Measurements from ENCODE around the gene PPP1R27.

PPP1R27 gene

GRCh38 chr17:81839301-81839700, 4.5 kb upstream of the PPP1R27 start:
- Histone ChIP-seq H3K4me1 (ENCODE audit: control insufficient read depth, insufficient read depth, low read length, poor library complexity, severe bottlenecking) (peaks cover 4% of the 10 kb centered on the region), H3K9me3 (ENCODE audit: control insufficient read depth, low read length) (no peaks in the 10 kb centered on the region), H3K36me3 (ENCODE audit: control insufficient read depth, insufficient read depth, low read length) (peaks cover 21% of the 10 kb centered on the region), H3K4me3 (ENCODE audit: extremely low read depth, insufficient read depth, low read length, poor library complexity, severe bottlenecking) (no peak overlapping the region), H3K27ac (ENCODE audit: low read depth, low read length, severe bottlenecking) (peak overlapping the region; percentile 10)
- 90 to 95% methylated on average over 13 of the region's 15 CpGs for WGBS, 2 experiments (ENCODE audit: insufficient coverage in 2 of 2)

- peak overlapping the region; percentile 10 for H3K27ac ChIP-seq (ENCODE audit: low read depth, low read length, severe bottlenecking)
- H3K4me3 ChIP-seq (ENCODE audit: extremely low read depth, insufficient read depth, low read length, poor library complexity, severe bottlenecking), result no peak overlapping the region
- H3K9me3 ChIP-seq (ENCODE audit: control insufficient read depth, low read length), result no peaks in the 10 kb centered on the region
- H3K4me1 ChIP-seq (ENCODE audit: control insufficient read depth, insufficient read depth, low read length, poor library complexity, severe bottlenecking), result peaks cover 4% of the 10 kb centered on the region
- peaks cover 16% of the 10 kb centered on the region for H3K36me3 ChIP-seq (ENCODE audit: control insufficient read depth, insufficient read depth, low read length)
- WGBS, 2 experiments (ENCODE audit: insufficient coverage in 2 of 2), result 71 to 74% methylated on average over 15 of the region's 17 CpGs
Measured at GRCh38 chr17:81838753-81839255, 4.0 kb upstream of the PPP1R27 start.

- Histone ChIP-seq H3K27ac (ENCODE audit: low read depth, low read length, severe bottlenecking) (no peak overlapping the region), H3K4me1 (ENCODE audit: control insufficient read depth, insufficient read depth, low read length, poor library complexity, severe bottlenecking) (peaks cover 4% of the 10 kb centered on the region), H3K9me3 (ENCODE audit: control insufficient read depth, low read length) (no peaks in the 10 kb centered on the region), H3K36me3 (ENCODE audit: control insufficient read depth, insufficient read depth, low read length) (peaks cover 4% of the 10 kb centered on the region), H3K4me3 (ENCODE audit: extremely low read depth, insufficient read depth, low read length, poor library complexity, severe bottlenecking) (no peak overlapping the region)
- 91 to 92% methylated on average over 7 to 8 of the region's 9 CpGs for WGBS, 2 experiments (ENCODE audit: insufficient coverage in 2 of 2)
Measured at GRCh38 chr17:81837641-81838040, 2.8 kb upstream of the PPP1R27 start.

GRCh38 chr17:81833921-81834830, 674 bp downstream of the PPP1R27 start:
- 90 to 92% methylated on average over 28 to 31 of the region's 31 CpGs for WGBS, 2 experiments (ENCODE audit: insufficient coverage in 2 of 2)
- Histone ChIP-seq H3K4me3 (ENCODE audit: extremely low read depth, insufficient read depth, low read length, poor library complexity, severe bottlenecking) (peak overlapping the region; percentile 76), H3K36me3 (ENCODE audit: control insufficient read depth, insufficient read depth, low read length) (peaks cover 5% of the 10 kb centered on the region), H3K9me3 (ENCODE audit: control insufficient read depth, low read length) (no peaks in the 10 kb centered on the region), H3K27ac (ENCODE audit: low read depth, low read length, severe bottlenecking) (peak overlapping the region; percentile 92), H3K4me1 (ENCODE audit: control insufficient read depth, insufficient read depth, low read length, poor library complexity, severe bottlenecking) (peaks cover 4% of the 10 kb centered on the region)

- H3K4me1 ChIP-seq (ENCODE audit: control insufficient read depth, insufficient read depth, low read length, poor library complexity, severe bottlenecking), result no peaks in the 10 kb centered on the region
- H3K4me3 ChIP-seq (ENCODE audit: extremely low read depth, insufficient read depth, low read length, poor library complexity, severe bottlenecking), result peak within 1 kb of the TSS; percentile 77
- WGBS, 2 experiments (ENCODE audit: insufficient coverage in 2 of 2), result 1 to 2% methylated on average over 46 to 52 of the region's 76 CpGs
- no peaks in the 10 kb centered on the region for H3K9me3 ChIP-seq (ENCODE audit: control insufficient read depth, low read length)
- H3K27ac ChIP-seq (ENCODE audit: low read depth, low read length, severe bottlenecking), result peak within 1 kb of the TSS; percentile 92
- H3K36me3 ChIP-seq (ENCODE audit: control insufficient read depth, insufficient read depth, low read length), result peaks cover 5% of the 10 kb centered on the region
Measured at GRCh38 chr17:81833160-81833920, 1.5 kb downstream of the PPP1R27 start, which contains the start of gene MCRIP1. TSS of gene MCRIP1 (minus strand) at chr17:81833291. CDS start at chr17:81824506, 8,785 bp downstream.

- Histone ChIP-seq H3K36me3 (ENCODE audit: control insufficient read depth, insufficient read depth, low read length) (peaks cover 5% of the 10 kb centered on the region), H3K4me1 (ENCODE audit: control insufficient read depth, insufficient read depth, low read length, poor library complexity, severe bottlenecking) (no peaks in the 10 kb centered on the region), H3K9me3 (ENCODE audit: control insufficient read depth, low read length) (no peaks in the 10 kb centered on the region), H3K27ac (ENCODE audit: low read depth, low read length, severe bottlenecking) (peak overlapping the region; percentile 24), H3K4me3 (ENCODE audit: extremely low read depth, insufficient read depth, low read length, poor library complexity, severe bottlenecking) (peak overlapping the region; percentile 77)
- 0 to 1% methylated on average over 34 to 46 of the region's 65 CpGs for WGBS, 2 experiments (ENCODE audit: insufficient coverage in 2 of 2)
Measured at GRCh38 chr17:81832608-81833159, 2.2 kb downstream of the PPP1R27 start.

- peak overlapping the region; percentile 77 for H3K4me3 ChIP-seq (ENCODE audit: extremely low read depth, insufficient read depth, low read length, poor library complexity, severe bottlenecking)
- WGBS, 2 experiments (ENCODE audit: insufficient coverage in 2 of 2), result 65 to 70% methylated on average over 18 of the region's 18 CpGs
- no peak overlapping the region for H3K27ac ChIP-seq (ENCODE audit: low read depth, low read length, severe bottlenecking)
- peaks cover 5% of the 10 kb centered on the region for H3K36me3 ChIP-seq (ENCODE audit: control insufficient read depth, insufficient read depth, low read length)
- no peaks in the 10 kb centered on the region for H3K4me1 ChIP-seq (ENCODE audit: control insufficient read depth, insufficient read depth, low read length, poor library complexity, severe bottlenecking)
- H3K9me3 ChIP-seq (ENCODE audit: control insufficient read depth, low read length), result no peaks in the 10 kb centered on the region
Measured at GRCh38 chr17:81831957-81832607, 2.8 kb downstream of the PPP1R27 start.

GRCh38 chr17:81831563-81831956, 3.3 kb downstream of the PPP1R27 start:
- Histone ChIP-seq H3K27ac (ENCODE audit: low read depth, low read length, severe bottlenecking) (no peak overlapping the region), H3K9me3 (ENCODE audit: control insufficient read depth, low read length) (no peaks in the 10 kb centered on the region), H3K36me3 (ENCODE audit: control insufficient read depth, insufficient read depth, low read length) (peaks cover 5% of the 10 kb centered on the region), H3K4me3 (ENCODE audit: extremely low read depth, insufficient read depth, low read length, poor library complexity, severe bottlenecking) (peak overlapping the region; percentile 77), H3K4me1 (ENCODE audit: control insufficient read depth, insufficient read depth, low read length, poor library complexity, severe bottlenecking) (no peaks in the 10 kb centered on the region)
- 94 to 98% methylated on average over 4 to 6 of the region's 7 CpGs for WGBS, 2 experiments (ENCODE audit: insufficient coverage in 2 of 2)

- peaks cover 7% of the 10 kb centered on the region for H3K36me3 ChIP-seq (ENCODE audit: control insufficient read depth, insufficient read depth, low read length)
- no peaks in the 10 kb centered on the region for H3K9me3 ChIP-seq (ENCODE audit: control insufficient read depth, low read length)
- H3K4me3 ChIP-seq (ENCODE audit: extremely low read depth, insufficient read depth, low read length, poor library complexity, severe bottlenecking), result no peak overlapping the region
- no peak overlapping the region for H3K27ac ChIP-seq (ENCODE audit: low read depth, low read length, severe bottlenecking)
- 96 to 100% methylated on average over 6 of the region's 6 CpGs for WGBS, 2 experiments (ENCODE audit: insufficient coverage in 2 of 2)
- no peaks in the 10 kb centered on the region for H3K4me1 ChIP-seq (ENCODE audit: control insufficient read depth, insufficient read depth, low read length, poor library complexity, severe bottlenecking)
Measured at GRCh38 chr17:81829858-81830257, 5.0 kb downstream of the PPP1R27 start.

GRCh38 chr17:81828656-81829055, 6.2 kb downstream of the PPP1R27 start:
- no peaks in the 10 kb centered on the region for H3K4me1 ChIP-seq (ENCODE audit: control insufficient read depth, insufficient read depth, low read length, poor library complexity, severe bottlenecking)
- WGBS, 2 experiments (ENCODE audit: insufficient coverage in 2 of 2), result 81 to 84% methylated on average over 7 of the region's 7 CpGs
- no peaks in the 10 kb centered on the region for H3K9me3 ChIP-seq (ENCODE audit: control insufficient read depth, low read length)
- H3K27ac ChIP-seq (ENCODE audit: low read depth, low read length, severe bottlenecking), result no peak overlapping the region
- no peak overlapping the region for H3K4me3 ChIP-seq (ENCODE audit: extremely low read depth, insufficient read depth, low read length, poor library complexity, severe bottlenecking)
- H3K36me3 ChIP-seq (ENCODE audit: control insufficient read depth, insufficient read depth, low read length), result peaks cover 14% of the 10 kb centered on the region
